Measurements from ENCODE around the gene PCDH9.
A peak's percentile ranks its signal among the peaks of the same experiment; 100 is the strongest.

The PCDH9 gene

GRCh38 chr13:66794340-66795031 is 435.6 kb downstream of the PCDH9 start:
- no peak for DNase-seq
- H3K27ac ChIP-seq, result no peak overlapping the region
- no peaks in the 10 kb centered on the region for H3K36me3 ChIP-seq (replicated peaks)
- TF ChIP-seq, protein P1, sequence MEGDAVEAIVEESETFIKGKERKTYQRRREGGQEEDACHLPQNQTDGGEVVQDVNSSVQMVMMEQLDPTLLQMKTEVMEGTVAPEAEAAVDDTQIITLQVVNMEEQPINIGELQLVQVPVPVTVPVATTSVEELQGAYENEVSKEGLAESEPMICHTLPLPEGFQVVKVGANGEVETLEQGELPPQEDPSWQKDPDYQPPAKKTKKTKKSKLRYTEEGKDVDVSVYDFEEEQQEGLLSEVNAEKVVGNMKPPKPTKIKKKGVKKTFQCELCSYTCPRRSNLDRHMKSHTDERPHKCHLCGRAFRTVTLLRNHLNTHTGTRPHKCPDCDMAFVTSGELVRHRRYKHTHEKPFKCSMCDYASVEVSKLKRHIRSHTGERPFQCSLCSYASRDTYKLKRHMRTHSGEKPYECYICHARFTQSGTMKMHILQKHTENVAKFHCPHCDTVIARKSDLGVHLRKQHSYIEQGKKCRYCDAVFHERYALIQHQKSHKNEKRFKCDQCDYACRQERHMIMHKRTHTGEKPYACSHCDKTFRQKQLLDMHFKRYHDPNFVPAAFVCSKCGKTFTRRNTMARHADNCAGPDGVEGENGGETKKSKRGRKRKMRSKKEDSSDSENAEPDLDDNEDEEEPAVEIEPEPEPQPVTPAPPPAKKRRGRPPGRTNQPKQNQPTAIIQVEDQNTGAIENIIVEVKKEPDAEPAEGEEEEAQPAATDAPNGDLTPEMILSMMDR (IDR thresholded peaks at IDR 0.05; ENCODE audit: low read depth, low read length, missing control alignments), result no peak
- in situ Hi-C loops (cut with HindIII; ENCODE audit: low pct_ligation_motif_present, low sequenced_read_pairs), result no loop called here
- no peak overlapping the region for H3K4me3 ChIP-seq (ENCODE audit: low read depth, low read length)
- no peaks in the 10 kb centered on the region for H3K27me3 ChIP-seq (replicated peaks)

DNA sequence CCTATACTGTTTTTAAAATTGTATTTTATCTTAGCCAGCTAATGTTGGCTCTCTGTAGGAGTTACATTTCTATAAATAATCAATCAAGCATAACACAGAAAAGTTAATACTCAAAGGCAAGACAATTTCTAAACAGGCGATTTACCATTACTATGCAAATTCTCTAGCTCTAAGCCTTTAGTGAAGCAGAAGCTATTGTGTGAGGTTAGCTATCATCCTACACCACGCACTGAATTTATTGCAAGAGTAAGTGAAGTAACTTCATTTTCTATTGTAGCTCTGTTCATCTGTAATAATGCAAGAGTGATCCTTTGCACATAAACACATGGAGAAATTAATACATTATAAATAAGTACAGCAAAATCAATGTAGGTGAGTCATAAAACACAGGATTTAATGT is 439.3 kb downstream of the PCDH9 start:
- Histone ChIP-seq H3K27me3 (replicated peaks) (no peaks in the 10 kb centered on the region), H3K27ac (no peak overlapping the region), H3K4me3 (ENCODE audit: low read depth, low read length) (no peak overlapping the region), H3K36me3 (replicated peaks) (no peaks in the 10 kb centered on the region)
- in situ Hi-C loops (cut with HindIII; ENCODE audit: low pct_ligation_motif_present, low sequenced_read_pairs), result no loop called here
- DNase-seq, result no peak
- TF ChIP-seq, protein P1 (IDR thresholded peaks at IDR 0.05; ENCODE audit: low read depth, low read length, missing control alignments), result no peak

- H3K27me3 ChIP-seq (replicated peaks), result no peaks in the 10 kb centered on the region
- no peak overlapping the region for H3K27ac ChIP-seq
- H3K4me3 ChIP-seq (ENCODE audit: low read depth, low read length), result no peak overlapping the region
- no peaks in the 10 kb centered on the region for H3K36me3 ChIP-seq (replicated peaks)
- DNase-seq, result no peak
- TF ChIP-seq, protein P1 (IDR thresholded peaks at IDR 0.05; ENCODE audit: low read depth, low read length, missing control alignments), result no peak
- in situ Hi-C loops (cut with HindIII; ENCODE audit: low pct_ligation_motif_present, low sequenced_read_pairs), result no loop called here
Measured at GRCh38 chr13:66781241-66781640, 448.9 kb downstream of the PCDH9 start.

DNA sequence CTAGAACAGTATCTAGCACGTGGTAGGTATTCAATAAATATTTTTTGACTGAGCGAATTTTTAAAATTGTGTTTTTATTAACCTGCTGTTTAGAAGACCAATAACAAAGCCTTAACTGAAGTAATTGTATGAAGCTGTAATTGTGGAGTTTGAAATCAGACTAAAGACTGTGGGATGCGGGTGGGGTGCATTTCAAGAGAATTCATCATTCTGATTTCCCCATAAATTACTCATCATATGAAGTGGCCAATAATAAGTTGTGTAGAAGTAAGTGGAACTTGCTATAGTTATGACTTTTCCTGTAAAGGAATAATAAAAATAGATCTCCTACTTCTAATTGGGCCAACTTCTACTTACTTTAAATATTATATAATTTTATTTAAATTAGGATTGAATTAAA is 449.3 kb downstream of the PCDH9 start:
- Histone ChIP-seq H3K4me3 (ENCODE audit: low read depth, low read length) (no peak overlapping the region), H3K27ac (no peak overlapping the region), H3K36me3 (replicated peaks) (no peaks in the 10 kb centered on the region), H3K27me3 (replicated peaks) (no peaks in the 10 kb centered on the region)
- TF ChIP-seq, protein P1 (IDR thresholded peaks at IDR 0.05; ENCODE audit: low read depth, low read length, missing control alignments), result no peak
- peak; percentile 14 for DNase-seq
- in situ Hi-C loops (cut with HindIII; ENCODE audit: low pct_ligation_motif_present, low sequenced_read_pairs), result no loop called here

DNA sequence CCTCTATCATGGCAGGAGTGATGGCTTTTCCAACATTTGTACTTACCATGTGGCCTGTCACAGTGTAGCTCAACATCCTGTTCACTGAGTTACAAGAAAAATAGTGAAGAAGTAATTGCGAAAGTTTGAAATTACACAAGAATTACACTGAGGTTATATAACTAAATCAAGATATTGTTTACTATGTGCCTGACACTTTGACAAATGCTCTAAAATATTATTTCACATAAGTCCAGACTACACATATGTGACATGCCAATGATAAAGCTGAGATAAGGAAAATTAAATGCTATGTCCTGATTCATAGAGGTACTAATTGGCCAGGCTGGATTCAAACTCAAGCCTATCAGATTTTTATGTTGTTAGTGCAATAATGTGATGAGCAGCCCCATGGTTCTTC is 451.7 kb downstream of the PCDH9 start:
- H3K4me3 ChIP-seq (ENCODE audit: low read depth, low read length), result no peak overlapping the region
- in situ Hi-C loops (cut with HindIII; ENCODE audit: low pct_ligation_motif_present, low sequenced_read_pairs), result no loop called here
- TF ChIP-seq, protein P1 (IDR thresholded peaks at IDR 0.05; ENCODE audit: low read depth, low read length, missing control alignments), result no peak
- H3K27ac ChIP-seq, result no peak overlapping the region
- DNase-seq, result no peak
- H3K27me3 ChIP-seq (replicated peaks), result no peaks in the 10 kb centered on the region
- H3K36me3 ChIP-seq (replicated peaks), result no peaks in the 10 kb centered on the region

GRCh38 chr13:66775196-66775595 is 454.9 kb downstream of the PCDH9 start:
- Histone ChIP-seq H3K36me3 (replicated peaks) (no peaks in the 10 kb centered on the region), H3K27me3 (replicated peaks) (no peaks in the 10 kb centered on the region), H3K4me3 (ENCODE audit: low read depth, low read length) (no peak overlapping the region), H3K27ac (no peak overlapping the region)
- TF ChIP-seq, protein P1 (IDR thresholded peaks at IDR 0.05; ENCODE audit: low read depth, low read length, missing control alignments), result no peak
- in situ Hi-C loops (cut with HindIII; ENCODE audit: low pct_ligation_motif_present, low sequenced_read_pairs), result no loop called here
- no peak for DNase-seq

Data from brain microvascular endothelial cell (primary cell).